GM20000 (cell line): ENCODE measurements around the gene PELI1.
"Not testable (repeated sequence)": the region's sequence is repeated elsewhere in the genome, so short reads cannot be mapped to it uniquely, and the experiment has no call there.

Experiments used
- DNase-seq: peaks from one replicate; pipeline ENCODE4 v3.0.0; 2012; ENCODE audit warnings: low spot score
- TF ChIP-seq, protein P1 (sequence below): IDR thresholded peaks from 2 replicates; pipeline ENCODE4 v1.5.1; 2012; ENCODE audit warnings: mild to moderate bottlenecking, control low read depth; ENCODE audit errors: extremely low read depth, missing control alignments

The PELI1 gene

DNA sequence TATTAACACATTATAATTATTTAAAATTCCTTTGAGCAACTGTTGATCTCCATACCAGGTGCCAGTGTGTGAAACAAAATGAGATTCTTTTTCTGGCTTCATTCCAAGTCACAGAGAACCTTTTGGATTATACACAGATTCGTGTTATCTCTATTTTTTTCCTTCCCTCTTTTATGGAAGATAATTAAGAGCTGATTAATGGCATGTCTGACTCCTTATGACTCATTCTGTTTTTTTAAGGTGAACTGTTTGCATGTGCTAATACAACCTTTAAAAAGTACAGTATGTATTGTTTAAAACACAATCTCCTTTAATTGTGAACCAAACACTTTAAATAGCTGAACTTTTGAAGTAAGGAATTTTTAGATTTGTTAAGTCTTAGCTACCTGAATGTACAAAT is 39.3 kb downstream of the PELI1 start:
- TF ChIP-seq, protein P1, sequence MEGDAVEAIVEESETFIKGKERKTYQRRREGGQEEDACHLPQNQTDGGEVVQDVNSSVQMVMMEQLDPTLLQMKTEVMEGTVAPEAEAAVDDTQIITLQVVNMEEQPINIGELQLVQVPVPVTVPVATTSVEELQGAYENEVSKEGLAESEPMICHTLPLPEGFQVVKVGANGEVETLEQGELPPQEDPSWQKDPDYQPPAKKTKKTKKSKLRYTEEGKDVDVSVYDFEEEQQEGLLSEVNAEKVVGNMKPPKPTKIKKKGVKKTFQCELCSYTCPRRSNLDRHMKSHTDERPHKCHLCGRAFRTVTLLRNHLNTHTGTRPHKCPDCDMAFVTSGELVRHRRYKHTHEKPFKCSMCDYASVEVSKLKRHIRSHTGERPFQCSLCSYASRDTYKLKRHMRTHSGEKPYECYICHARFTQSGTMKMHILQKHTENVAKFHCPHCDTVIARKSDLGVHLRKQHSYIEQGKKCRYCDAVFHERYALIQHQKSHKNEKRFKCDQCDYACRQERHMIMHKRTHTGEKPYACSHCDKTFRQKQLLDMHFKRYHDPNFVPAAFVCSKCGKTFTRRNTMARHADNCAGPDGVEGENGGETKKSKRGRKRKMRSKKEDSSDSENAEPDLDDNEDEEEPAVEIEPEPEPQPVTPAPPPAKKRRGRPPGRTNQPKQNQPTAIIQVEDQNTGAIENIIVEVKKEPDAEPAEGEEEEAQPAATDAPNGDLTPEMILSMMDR, result no peak
- no peak for DNase-seq

DNA sequence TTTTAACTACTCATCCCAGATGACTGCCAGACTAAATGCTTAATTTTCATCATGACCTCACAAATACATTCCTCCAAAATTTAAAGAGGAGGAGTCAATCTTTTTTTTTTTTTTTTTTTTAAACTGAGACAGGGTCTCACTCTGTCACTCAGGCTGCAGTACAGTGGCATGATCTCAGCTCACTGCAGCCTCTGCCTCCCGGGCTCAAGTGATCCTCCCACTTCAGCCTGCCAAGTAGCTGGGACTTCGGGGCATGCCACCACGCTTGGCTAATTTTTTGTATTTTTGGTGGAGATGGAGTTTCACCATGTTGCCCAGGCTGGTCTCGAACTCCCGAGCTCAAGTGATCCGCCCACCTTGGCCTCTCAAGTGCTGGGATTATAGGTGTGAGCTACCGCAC is 41.5 kb downstream of the PELI1 start:
- not testable (repeated sequence) for DNase-seq

DNA sequence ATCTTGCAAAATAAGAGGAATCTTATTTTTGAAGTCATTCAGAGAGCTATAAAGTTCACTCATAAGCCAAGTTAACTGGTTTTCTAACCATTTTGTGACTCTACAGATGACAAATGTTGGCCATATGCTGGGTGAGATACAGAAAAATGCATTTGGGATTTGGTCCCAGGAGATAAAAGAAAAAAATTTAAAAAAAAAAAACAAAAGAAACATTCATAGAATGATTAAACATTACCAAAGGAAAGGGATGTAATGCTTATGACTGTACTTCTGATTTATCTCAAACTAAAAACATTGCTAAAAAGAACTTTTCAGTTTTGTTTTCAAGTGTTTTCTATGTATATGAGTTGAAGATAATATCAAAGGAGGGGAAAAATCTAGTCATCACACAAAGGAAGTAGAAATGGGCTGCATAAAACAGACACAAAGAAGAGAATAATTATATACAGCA is 43.1 kb downstream of the PELI1 start:
- DNase-seq, result peak; percentile 36
- TF ChIP-seq, protein P1, result no peak

DNA sequence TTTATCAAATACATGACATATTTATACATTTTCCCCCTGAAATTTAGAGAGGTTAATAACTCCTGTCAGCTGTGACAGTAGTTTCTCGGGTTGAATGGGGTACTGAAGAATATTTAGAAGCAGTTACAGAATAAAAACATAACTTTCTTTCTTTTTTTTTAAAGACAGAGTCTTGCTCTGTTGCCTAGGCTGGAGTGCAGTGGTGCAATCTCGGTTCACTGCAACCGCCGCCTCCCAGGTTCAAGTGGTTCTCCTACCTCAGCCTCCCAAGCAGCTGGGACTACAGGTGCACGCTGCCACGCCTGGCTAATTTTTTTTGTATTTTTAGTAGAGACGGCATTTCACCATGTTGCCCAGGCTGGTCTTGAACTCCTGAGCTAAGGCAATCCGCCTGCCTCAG is 43.6 kb downstream of the PELI1 start:
- DNase-seq, result not testable (repeated sequence)

DNA sequence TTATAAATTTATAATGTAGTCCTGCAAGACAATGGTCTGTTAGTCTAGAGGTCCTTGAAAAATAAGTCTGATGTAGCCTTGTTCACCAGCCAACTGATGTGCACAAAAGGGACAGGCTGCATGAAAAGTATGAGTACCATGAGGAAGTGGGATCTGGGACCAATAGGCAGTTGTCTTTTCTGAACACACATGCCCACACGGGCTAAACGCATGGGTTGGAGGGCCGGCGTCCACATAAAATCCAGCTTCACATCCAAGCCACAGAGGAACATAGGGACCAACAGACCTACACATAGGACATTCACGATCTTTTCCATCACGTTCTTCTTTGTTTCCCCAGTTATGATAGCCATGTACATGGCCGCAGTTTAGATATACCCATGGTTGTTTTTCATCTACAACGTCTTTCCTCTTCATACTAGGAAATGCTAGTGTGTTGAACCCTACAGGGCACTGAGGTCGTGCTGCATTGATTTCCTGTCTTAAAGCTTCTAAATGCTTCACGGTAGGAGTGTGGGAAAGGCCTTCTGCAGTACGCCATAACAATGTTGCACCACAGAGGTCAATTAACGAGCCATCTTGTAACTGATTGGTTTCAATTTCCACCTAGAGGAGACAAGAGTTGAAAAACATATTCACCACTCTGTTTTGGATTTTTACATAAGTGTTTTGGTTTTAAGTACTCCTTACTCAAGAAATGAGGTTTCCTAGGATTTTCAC is 49.4 kb downstream of the PELI1 start:
- TF ChIP-seq, protein P1, result no peak
- no peak for DNase-seq

DNA sequence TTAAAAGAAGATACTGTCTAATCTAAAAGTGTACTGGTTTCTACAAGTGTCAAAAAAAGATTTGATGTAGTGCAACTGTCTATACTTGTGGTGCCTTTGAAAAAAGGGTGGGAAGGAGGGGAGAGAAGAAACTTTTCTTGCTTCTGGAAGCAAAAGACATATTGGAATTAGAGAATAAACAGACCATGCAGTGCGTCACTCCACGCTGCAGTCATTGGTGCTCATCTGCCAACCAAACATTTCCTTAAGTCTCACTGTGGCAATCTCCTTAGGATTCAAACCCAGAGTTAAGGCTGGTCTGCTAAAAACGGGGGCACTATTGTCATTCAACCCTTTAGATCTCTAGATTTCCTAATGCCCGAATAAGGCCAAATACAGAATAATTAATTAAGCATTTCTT is 50.9 kb downstream of the PELI1 start:
- TF ChIP-seq, protein P1, result no peak
- DNase-seq, result no peak

DNA sequence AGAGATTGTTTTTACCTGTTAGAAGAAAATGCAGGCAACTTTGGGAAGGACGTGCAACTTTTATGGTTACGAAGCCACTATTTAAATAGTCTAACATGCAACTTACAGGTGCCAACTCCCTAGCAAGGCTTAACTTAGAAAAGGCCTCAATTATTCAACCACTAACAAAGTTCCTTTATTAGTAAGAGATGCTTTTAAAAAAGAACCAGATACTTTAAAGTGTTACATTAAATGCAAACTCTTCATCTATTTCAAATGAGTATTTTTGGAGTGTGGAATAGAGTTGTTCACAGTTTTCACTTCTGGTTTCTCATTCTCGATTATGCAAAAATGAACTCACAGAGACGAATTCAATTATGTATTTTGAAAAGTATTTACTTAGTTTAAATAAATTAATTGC is 51.7 kb downstream of the PELI1 start:
- TF ChIP-seq, protein P1, result no peak

DNA sequence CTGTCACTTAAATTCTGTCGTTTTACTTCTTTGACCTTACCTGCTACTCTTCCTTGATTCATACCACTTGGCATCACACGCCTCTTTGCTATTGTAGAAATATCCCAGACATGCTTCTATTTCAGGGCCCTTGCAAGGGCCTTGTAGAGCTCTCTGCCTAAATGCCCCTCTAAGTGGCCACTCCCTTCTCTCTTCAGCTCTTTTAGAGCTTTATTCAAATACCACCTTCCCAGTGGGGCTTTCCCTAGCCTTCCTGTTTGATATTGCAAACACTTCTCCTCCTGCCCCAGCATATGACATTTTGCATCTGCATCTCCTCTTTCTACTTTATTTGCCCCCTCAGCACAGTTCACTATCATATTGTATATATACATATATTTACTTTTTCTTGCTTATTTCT is 54.0 kb downstream of the PELI1 start:
- TF ChIP-seq, protein P1, result no peak
- DNase-seq, result no peak

More for the DNA sequence above, 51.7 kb downstream of the PELI1 start:
- DNase-seq, result peak; percentile 16
